HEK293 (cell line): ENCODE results near the gene MMAB.

Experiments used
- AEBP2 ChIP-seq: fragments of 450-650 bp; formaldehyde crosslinking; IDR thresholded peaks from 2 replicates; pipeline ENCODE4 v1.5.1; 2016; ENCODE audit warnings: missing biosample characterization, missing genetic modification characterization, borderline replicate concordance
- BCL11B ChIP-seq: fragments of 450-650 bp; formaldehyde crosslinking; IDR thresholded peaks from 2 replicates; pipeline ENCODE4 v1.5.1; 2016; ENCODE audit warnings: low read depth, missing biosample characterization, missing genetic modification characterization
- GLIS1 ChIP-seq: fragments of 450-650 bp; formaldehyde crosslinking; IDR thresholded peaks from 2 replicates; pipeline ENCODE4 v1.5.1; 2016; ENCODE audit warnings: missing biosample characterization, missing genetic modification characterization
- HOXC10 ChIP-seq: sonication (generic); formaldehyde crosslinking; IDR thresholded peaks from 2 replicates; pipeline ENCODE4 v1.8.1; 2023; ENCODE audit warnings: mild to moderate bottlenecking, missing genetic modification reagents
- KLF16 ChIP-seq: fragments of 450-650 bp; formaldehyde crosslinking; IDR thresholded peaks from 2 replicates; pipeline ENCODE4 v1.5.1; 2017; ENCODE audit warnings: missing biosample characterization, missing genetic modification characterization
- MYNN ChIP-seq: fragments of 450-650 bp; formaldehyde crosslinking; IDR thresholded peaks from 2 replicates; pipeline ENCODE4 v1.5.1; 2016; ENCODE audit warnings: missing biosample characterization, missing genetic modification characterization, borderline replicate concordance
- MZF1 ChIP-seq: fragments of 450-650 bp; formaldehyde crosslinking; IDR thresholded peaks from 2 replicates; pipeline ENCODE4 v1.5.1; 2017; ENCODE audit warnings: missing biosample characterization, missing genetic modification characterization, borderline replicate concordance
- RBAK ChIP-seq: fragments of 450-650 bp; formaldehyde crosslinking; IDR thresholded peaks from 2 replicates; pipeline ENCODE4 v1.5.1; 2016; ENCODE audit warnings: missing biosample characterization, missing genetic modification characterization
- TSHZ1 ChIP-seq: fragments of 450-650 bp; formaldehyde crosslinking; IDR thresholded peaks from 2 replicates; pipeline ENCODE4 v1.5.1; 2016; ENCODE audit warnings: missing biosample characterization, missing genetic modification characterization, borderline replicate concordance
- ZBTB17 ChIP-seq: fragments of 450-650 bp; formaldehyde crosslinking; IDR thresholded peaks from 2 replicates; pipeline ENCODE4 v1.5.1; 2016; ENCODE audit warnings: missing biosample characterization, missing genetic modification characterization
- ZBTB48 ChIP-seq: fragments of 450-650 bp; formaldehyde crosslinking; IDR thresholded peaks from 2 replicates; pipeline ENCODE4 v1.5.1; 2016; ENCODE audit warnings: missing biosample characterization, missing genetic modification characterization
- ZBTB7A ChIP-seq: fragments of 450-650 bp; formaldehyde crosslinking; IDR thresholded peaks from 2 replicates; pipeline ENCODE4 v1.5.1; 2016; ENCODE audit warnings: low read depth, missing biosample characterization, missing genetic modification characterization
- ZNF133 ChIP-seq: fragments of 450-650 bp; formaldehyde crosslinking; IDR thresholded peaks from 2 replicates; pipeline ENCODE4 v1.5.1; 2016; ENCODE audit warnings: missing biosample characterization, missing genetic modification characterization
- ZNF184 ChIP-seq: fragments of 450-650 bp; IDR thresholded peaks from 2 replicates; pipeline ENCODE4 v1.5.1; 2018; ENCODE audit warnings: missing biosample characterization, mild to moderate bottlenecking, missing genetic modification characterization
- ZNF239 ChIP-seq: fragments of 450-650 bp; formaldehyde crosslinking; IDR thresholded peaks from 2 replicates; pipeline ENCODE4 v1.5.1; 2016; ENCODE audit warnings: missing biosample characterization, missing genetic modification characterization
- ZNF488 ChIP-seq: fragments of 450-650 bp; formaldehyde crosslinking; IDR thresholded peaks from 2 replicates; pipeline ENCODE4 v1.5.1; 2016; ENCODE audit warnings: missing biosample characterization, missing genetic modification characterization
- ZNF514 ChIP-seq: fragments of 450-650 bp; formaldehyde crosslinking; IDR thresholded peaks from 2 replicates; pipeline ENCODE4 v1.5.1; 2016; ENCODE audit warnings: missing biosample characterization, missing genetic modification characterization
- ZNF518A ChIP-seq: fragments of 450-650 bp; formaldehyde crosslinking; conservative IDR thresholded peaks from 2 replicates; pipeline ENCODE4 v1.5.1; 2016; ENCODE audit warnings: low read depth, missing biosample characterization, missing genetic modification characterization
- ZNF529 ChIP-seq: fragments of 450-650 bp; formaldehyde crosslinking; IDR thresholded peaks from 2 replicates; pipeline ENCODE4 v1.5.1; 2017; ENCODE audit warnings: missing genetic modification characterization, missing biosample characterization; ENCODE audit not compliant: insufficient replicate concordance
- ZNF660 ChIP-seq: fragments of 450-650 bp; IDR thresholded peaks from 2 replicates; pipeline ENCODE4 v1.5.1; 2018; ENCODE audit warnings: missing biosample characterization, mild to moderate bottlenecking, missing genetic modification characterization
- ZNF707 ChIP-seq: fragments of 450-650 bp; formaldehyde crosslinking; IDR thresholded peaks from 2 replicates; pipeline ENCODE4 v1.5.1; 2016; ENCODE audit warnings: missing biosample characterization, missing genetic modification characterization
- ZNF777 ChIP-seq: fragments of 450-650 bp; formaldehyde crosslinking; IDR thresholded peaks from 2 replicates; pipeline ENCODE4 v1.5.1; 2017; ENCODE audit warnings: missing biosample characterization, missing genetic modification characterization, borderline replicate concordance
- ZSCAN30 ChIP-seq: fragments of 450-650 bp; IDR thresholded peaks from 2 replicates; pipeline ENCODE4 v1.5.1; 2018; ENCODE audit warnings: missing biosample characterization, mild to moderate bottlenecking, missing genetic modification characterization, moderate library complexity

MMAB gene

GRCh38 chr12:109573029-109573913 is at the start of gene MMAB, which contains the start of gene MVK (continued):
- TF ChIP-seq ZNF707 (tag by site-specific recombination) (no peak), RBAK (no peak), ZNF514 (no peak), TSHZ1 (tag by site-specific recombination) (peak; percentile 74; the same call in 1 of the 2 replicates), ZNF518A (no peak), BCL11B (tag by site-specific recombination) (peak; percentile 91), MZF1 (tag by site-specific recombination) (no peak), ZNF777 (peak; percentile 91; the same call in 1 of the 2 replicates), KLF16 (tag by site-specific recombination) (peak; percentile 96), ZNF660 (tag by site-specific recombination) (peak; percentile 36; the same call in 1 of the 2 replicates), ZBTB17 (tag by site-specific recombination) (peak; percentile 79), ZBTB48 (tag by site-specific recombination) (peak; percentile 69), ZNF184 (tag by site-specific recombination) (no peak), MYNN (tag by site-specific recombination) (peak; percentile 87), ZNF133 (no peak), ZNF239 (tag by site-specific recombination) (peak; percentile 58; the same call in 1 of the 2 replicates), GLIS1 (tag by site-specific recombination) (peak; percentile 64), AEBP2 (tag by site-specific recombination) (no peak), ZNF488 (no peak), ZSCAN30 (tag by site-specific recombination) (peak; percentile 93), HOXC10 (CRISPR knock-in tag) (no peak), ZBTB7A (peak; percentile 42; the same call in 1 of the 2 replicates), ZNF529 (tag by site-specific recombination) (no peak)
